Right lobe of liver (tissue), 6 donors: ENCODE data around the gene NTN1. TPM values are rescaled to one million over a fixed set of nuclear protein-coding genes. Genes with fewer than 3 reads are reported as not detected.

Experiments used
- ATAC-seq, 4 donors: fragments of 200-7000 bp; cut with Tn5 transposase; one replicate each; pipeline ENCODE4 v1.9.1; 2020; ENCODE audit warnings: mild to moderate bottlenecking in 4 of 4, moderate library complexity in 4 of 4
- DNase-seq, 3 donors: peaks; one replicate each; pipeline ENCODE4 v3.0.0-alpha.2; 2020
- H3K27ac ChIP-seq, 3 donors: fragments of 200-600 bp; one replicate each; pipeline ENCODE4 v1.8.0; 2022
- H3K27me3 ChIP-seq, 2 donors: fragments of 200-600 bp; one replicate each; pipeline ENCODE4 v1.8.0; 2022
- H3K36me3 ChIP-seq, 4 donors: fragments of 200-600 bp; sonication (generic) in 1 of 4; one replicate each; pipeline versions ENCODE4 v1.5.1 to v1.8.0; 2017 to 2022; ENCODE audit warnings: control low read depth in 1 of 4
- H3K4me1 ChIP-seq, 4 donors: fragments of 200-600 bp; sonication (generic) in 1 of 4; one replicate each; pipeline versions ENCODE4 v1.5.1 to v1.8.0; 2017 to 2022; ENCODE audit warnings: control low read depth in 1 of 4
- H3K4me3 ChIP-seq, 3 donors: fragments of 200-600 bp; one replicate each; pipeline ENCODE4 v1.8.0; 2022
- H3K9me3 ChIP-seq, 4 donors: fragments of 200-600 bp; sonication (generic) in 1 of 4; one replicate each; pipeline versions ENCODE4 v1.5.1 to v1.8.0; 2017 to 2022; ENCODE audit warnings: control low read depth in 1 of 4
- CTCF ChIP-seq, 4 donors: fragments of 200-600 bp in 3 of 4; fragments of 450-650 bp in 1 of 4; IDR thresholded peaks; one replicate each; pipeline versions ENCODE4 v1.5.1 to v1.8.0; 2016 to 2022; ENCODE audit warnings: antibody characterized with exemption in 4 of 4, mild to moderate bottlenecking in 2 of 4
- POLR2A ChIP-seq: fragments of 450-650 bp; IDR thresholded peaks from one replicate; pipeline ENCODE4 v1.6.1; 2017; ENCODE audit warnings: antibody characterized with exemption, mild to moderate bottlenecking
- WGBS: methylation state at CpG from one replicate; pipeline ENCODE4 v1.1.6; 2018; ENCODE audit warnings: low coverage, low lambda C conversion rate; ENCODE audit not compliant: insufficient coverage; ENCODE audit errors: missing lambda C conversion rate; 5-methylcytosine and 5-hydroxymethylcytosine counted together
- intact Hi-C, 2 donors: fragments of 100-400 bp; cut with DNase I; formaldehyde crosslinking; loops; one replicate each; pipeline versions ENCODE4 v1.11.2 to v1.14.1; 2022
- total RNA-seq, 6 experiments: library from RNA; depleted of rRNA in 2 of 6; stranded (reverse); fragments of >200 nt in 2 of 6; fragmentation: NEBNext Ultra II Directional in 3 of 6; extraction: Animal tissue kit (Norgen Biotek cat#: 25700) in 3 of 6; gene quantifications; one replicate each; pipeline versions ENCODE4 v1.1.0 to v1.2.4, GENCODE V29; 2016 to 2023
- donor health status: DM: no; HTN: yes; CAD: no.
- donor health status: DM: no; HTN: no; CAD: no.
- donor health status: DM: no; HTN: no; CAD: no.
- donor health status: DM: no; HTN: yes; CAD: no.
- donor health status: DM: no; HTN: yes; CAD: no.

NTN1 gene
- total RNA-seq, 6 experiments from 2014 or later: 3.5 to 12.5 (median 8.5) TPM

DNA sequence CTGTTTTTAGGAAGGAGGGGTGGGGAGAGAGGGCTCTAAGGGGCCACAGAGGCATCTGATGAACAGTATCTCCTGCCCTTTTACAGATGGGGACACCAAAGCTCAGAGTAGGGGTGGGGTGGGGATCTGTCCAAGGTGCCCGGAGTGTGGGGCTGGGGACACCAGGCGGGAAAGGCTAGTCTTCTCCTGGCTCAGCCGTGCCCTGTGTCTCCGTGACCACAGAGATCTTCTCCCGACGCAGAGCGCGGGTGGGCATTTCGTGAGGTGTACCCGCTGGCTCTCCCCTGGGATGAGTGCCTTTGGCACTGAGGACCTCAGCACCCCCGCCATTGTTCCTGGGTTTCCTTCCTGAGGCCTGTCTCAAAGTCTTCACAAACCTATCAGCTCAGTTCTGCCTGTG, 209.6 kb downstream of the NTN1 start:
- no peak for TF ChIP-seq CTCF (IDR thresholded peaks at IDR 0.05)
- no CpG with 5 or more reads among the region's 11 CpGs for WGBS
- DNase-seq (peak in 2 of 3 donors; percentile 14 to 43), ATAC-seq (no peak)
- intact Hi-C loops: no loop called here
- Histone ChIP-seq H3K36me3 (no peaks in the 10 kb centered on the region), H3K27me3 (no peaks in the 10 kb centered on the region), H3K4me1 (no peaks in the 10 kb centered on the region), H3K9me3 (no peaks in the 10 kb centered on the region), H3K4me3 (no peak overlapping the region), H3K27ac (no peak overlapping the region)

DNA sequence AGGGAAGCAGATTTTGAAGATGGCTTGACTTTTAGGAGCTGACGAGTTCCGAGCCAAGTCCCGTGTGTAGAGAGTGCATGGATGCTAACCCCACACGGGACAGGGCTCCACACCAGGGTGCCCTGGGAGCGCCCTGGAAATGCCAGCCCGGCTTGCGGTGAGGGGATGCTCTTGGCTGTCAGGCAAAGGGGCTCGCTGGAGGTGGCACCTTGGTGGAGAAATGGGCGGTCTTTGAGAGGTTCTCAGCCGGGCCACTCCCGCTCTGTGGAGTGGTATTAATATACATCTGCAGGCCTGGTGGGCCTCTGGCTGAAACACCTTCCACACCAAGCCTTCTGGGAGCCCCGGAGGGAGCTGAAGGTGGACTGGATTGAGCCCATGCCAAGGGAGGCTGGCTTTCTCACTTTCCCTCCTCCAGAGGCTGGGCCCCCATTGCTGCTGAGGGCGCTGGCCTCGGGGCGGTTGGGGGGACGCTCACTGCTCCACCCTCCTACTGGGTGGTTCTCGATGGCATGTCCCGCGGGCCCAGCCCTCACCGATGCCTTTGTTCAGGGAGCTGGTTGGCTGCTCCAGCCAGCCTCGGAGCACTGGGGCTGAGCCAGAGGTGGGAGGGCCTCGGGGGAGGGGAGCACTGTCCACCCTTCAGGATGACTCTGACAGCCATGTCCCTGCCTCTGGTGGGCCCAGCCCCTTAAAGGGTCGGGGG, 210.3 kb downstream of the NTN1 start:
- ATAC-seq: no peak
- Histone ChIP-seq H3K4me1 (no peaks in the 10 kb centered on the region), H3K9me3 (no peaks in the 10 kb centered on the region), H3K27ac (no peak overlapping the region), H3K36me3 (no peaks in the 10 kb centered on the region), H3K4me3 (no peak overlapping the region), H3K27me3 (no peaks in the 10 kb centered on the region)
- intact Hi-C loops: no loop called here
- TF ChIP-seq POLR2A (no peak), CTCF (IDR thresholded peaks at IDR 0.05) (no peak)
- DNase-seq: peak in 2 of 3 donors; percentile 14 to 51
- WGBS: 88% methylated on average over 8 of the region's 23 CpGs

GRCh38 chr17:9232155-9232475, 210.8 kb downstream of the NTN1 start:
- intact Hi-C loops: no loop called here
- H3K36me3 ChIP-seq: no peaks in the 10 kb centered on the region
- no peaks in the 10 kb centered on the region for H3K9me3 ChIP-seq
- DNase-seq (no peak), ATAC-seq (no peak)
- H3K4me1 ChIP-seq: no peaks in the 10 kb centered on the region
- H3K4me3 ChIP-seq: no peak overlapping the region
- TF ChIP-seq CTCF (IDR thresholded peaks at IDR 0.05): no peak
- TF ChIP-seq POLR2A: no peak
- no peaks in the 10 kb centered on the region for H3K27me3 ChIP-seq
- no CpG with 5 or more reads among the region's 6 CpGs for WGBS
- no peak overlapping the region for H3K27ac ChIP-seq

DNA sequence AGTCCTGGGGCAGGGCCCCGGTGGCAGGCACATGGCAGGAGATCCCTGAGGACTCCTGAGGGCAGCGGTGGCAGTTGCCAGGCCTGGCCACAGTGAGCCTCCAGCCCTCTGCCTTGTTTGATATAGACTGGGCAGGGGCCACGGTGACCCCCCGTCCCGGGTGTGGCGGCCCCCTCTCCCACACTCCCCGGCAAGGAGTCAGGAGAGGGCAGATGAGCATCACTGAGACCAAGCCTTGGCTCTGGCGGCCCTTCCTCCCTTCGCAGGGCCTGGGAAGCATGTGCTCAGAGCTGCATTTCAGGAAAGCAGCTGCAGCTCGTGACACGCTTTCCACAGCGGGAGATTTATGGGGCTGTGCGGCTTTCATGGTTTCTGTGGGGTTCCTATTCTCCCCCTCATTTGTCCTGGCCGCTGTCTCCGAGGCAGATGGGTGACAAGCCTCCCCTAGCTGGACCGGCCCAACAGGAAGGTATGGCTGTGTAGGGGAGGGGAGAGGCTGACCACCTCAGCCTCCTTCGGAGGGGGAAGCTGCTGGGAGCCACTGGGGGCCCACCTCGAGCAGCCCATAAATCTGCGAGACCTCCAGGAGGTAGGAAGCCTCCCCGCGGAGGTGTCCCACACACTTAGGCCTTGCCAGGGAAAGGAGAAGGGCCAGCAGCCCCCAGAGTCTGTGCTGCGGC, 211.4 kb downstream of the NTN1 start:
- Histone ChIP-seq H3K4me1 (no peaks in the 10 kb centered on the region), H3K36me3 (no peaks in the 10 kb centered on the region), H3K27me3 (no peaks in the 10 kb centered on the region), H3K27ac (no peak overlapping the region), H3K4me3 (no peak overlapping the region), H3K9me3 (no peaks in the 10 kb centered on the region)
- DNase-seq: peak in 2 of 3 donors; percentile 20 to 29
- intact Hi-C loops: no loop called here
- ATAC-seq: no peak
- TF ChIP-seq POLR2A (no peak), CTCF (IDR thresholded peaks at IDR 0.05) (no peak)
- WGBS: 86% methylated on average over 1 of the region's 22 CpGs
